ENCODE results near the gene PLAU.

GRCh38 chr10:73892310-73893030 is 18.5 kb upstream of the PLAU start:
- TF ChIP-seq RNF2 (IDR thresholded peaks at IDR 0.05) (no peak), ZNF639 (CRISPR knock-in tag; conservative IDR thresholded peaks at IDR 0.05 in 1 of 2, IDR thresholded peaks at IDR 0.05 in 1 of 2) (no peak), E2F4 (CRISPR knock-in tag; IDR thresholded peaks at IDR 0.05; ENCODE audit: low read depth) (no peak), ZC3H4 (CRISPR knock-in tag; IDR thresholded peaks at IDR 0.05; ENCODE audit: borderline replicate concordance) (no peak), EP300 (IDR thresholded peaks at IDR 0.05; ENCODE audit: low read length) (no peak), TSHZ1 (CRISPR knock-in tag; IDR thresholded peaks at IDR 0.05) (no peak), NR2C2 (CRISPR knock-in tag; IDR thresholded peaks at IDR 0.05) (no peak), NR2C2 (tag; IDR thresholded peaks at IDR 0.05) (no peak), SNRNP70 (optimal IDR thresholded peaks at IDR 0.05; ENCODE audit: low read depth, low read length) (no peak), MXI1 (IDR thresholded peaks at IDR 0.05; ENCODE audit: low read depth, low read length) (no peak)

Data from K562 (cell line).